Measurements from ENCODE around the gene ANKIB1. TPM values are rescaled to one million over a fixed set of nuclear protein-coding genes. Genes with fewer than 3 reads are reported as not detected.
A peak's percentile ranks its signal among the peaks of the same experiment; 100 is the strongest.
"Not testable (repeated sequence)": the region's sequence is repeated elsewhere in the genome, so short reads cannot be mapped to it uniquely, and the experiment has no call there.

The ANKIB1 gene
- total and polyA plus RNA-seq, 4 donors = 3.9 to 14.8 (median 8.4) TPM

DNA sequence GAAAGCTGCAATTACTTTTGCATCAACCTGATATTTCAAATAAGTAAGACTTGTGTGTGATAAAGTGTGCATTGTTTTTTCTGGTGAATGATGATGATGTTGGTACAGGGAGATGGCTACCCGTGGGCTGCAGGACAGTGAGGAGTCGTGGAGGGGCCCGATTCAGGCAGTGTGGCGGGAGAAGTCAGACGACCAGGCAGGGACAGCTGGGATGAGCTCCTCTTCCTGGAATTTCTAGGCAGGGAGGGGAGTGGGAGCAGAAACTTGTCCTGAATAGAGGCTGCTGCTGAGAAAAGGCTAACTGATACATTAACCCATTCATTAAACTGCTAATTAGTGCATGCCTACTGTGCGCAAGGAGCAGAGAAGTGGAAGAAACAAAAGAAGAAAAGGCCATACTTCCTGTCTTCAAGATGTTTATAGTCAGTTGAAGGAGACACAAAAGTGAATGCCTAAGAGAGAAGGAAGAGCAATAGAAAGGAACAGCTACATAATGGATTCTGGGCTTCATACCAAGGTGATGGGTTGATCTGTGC is 192.2 kb downstream of the ANKIB1 start:
- Histone ChIP-seq H3K9me3 (ENCODE audit: control insufficient read depth in 4 of 4, low read length in 3 of 4) (no peaks in the 10 kb centered on the region), H3K9ac (ENCODE audit: low read depth in 1 of 2, low read length in 2 of 2) (no peak overlapping the region), H3K4me1 (ENCODE audit: control insufficient read depth in 4 of 4, insufficient read depth in 4 of 4, low read length in 3 of 4) (no peaks in the 10 kb centered on the region), H3K4me3 (ENCODE audit: low read depth in 1 of 3, low read length in 3 of 3) (no peak overlapping the region), H3K36me3 (ENCODE audit: control insufficient read depth in 4 of 4, insufficient read depth in 3 of 4, low read depth in 1 of 4, low read length in 3 of 4) (no peaks in the 10 kb centered on the region), H3K27me3 (ENCODE audit: control insufficient read depth in 4 of 4, insufficient read depth in 4 of 4, low read length in 3 of 4) (no peaks in the 10 kb centered on the region), H3K27ac (ENCODE audit: low read depth in 1 of 2, low read length in 2 of 2) (no peak overlapping the region)
- WGBS = 83% methylated on average over 6 of the region's 6 CpGs
- no peak for DNase-seq (ENCODE audit: low spot score)
- TF ChIP-seq JUND (IDR thresholded peaks at IDR 0.05) (no peak), FOXA1 (IDR thresholded peaks at IDR 0.05) (no peak), FOXA2 (IDR thresholded peaks at IDR 0.05) (no peak), RXRA (IDR thresholded peaks at IDR 0.05) (no peak), TAF1 (conservative IDR thresholded peaks at IDR 0.05) (no peak), MAX (IDR thresholded peaks at IDR 0.05) (no peak)

DNA sequence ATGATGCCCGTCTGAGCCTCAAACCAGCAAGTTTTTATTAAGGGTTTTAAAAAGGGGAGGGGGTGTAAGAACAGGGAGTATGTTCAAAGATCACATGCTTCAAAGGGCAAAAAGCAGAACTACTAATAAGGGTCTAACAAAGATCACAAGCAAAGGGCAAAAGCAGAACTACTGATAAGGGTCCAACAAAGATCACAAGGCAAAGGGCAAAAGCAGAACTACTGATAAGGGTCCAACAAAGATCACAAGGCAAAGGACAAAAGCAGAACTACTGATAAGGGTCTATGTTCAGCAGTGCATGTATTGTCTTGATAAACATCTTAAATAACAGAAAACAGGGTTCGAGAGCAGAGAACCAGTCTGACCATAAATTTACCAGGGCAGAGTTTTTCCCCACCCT is 196.9 kb downstream of the ANKIB1 start:
- not testable (repeated sequence) for DNase-seq (ENCODE audit: low spot score); H3K36me3 ChIP-seq (ENCODE audit: control insufficient read depth in 4 of 4, insufficient read depth in 3 of 4, low read depth in 1 of 4, low read length in 3 of 4); H3K9me3 ChIP-seq (ENCODE audit: control insufficient read depth in 4 of 4, low read length in 3 of 4); H3K4me3 ChIP-seq (ENCODE audit: low read depth in 1 of 3, low read length in 3 of 3); H3K9ac ChIP-seq (ENCODE audit: low read depth in 1 of 2, low read length in 2 of 2); H3K4me1 ChIP-seq (ENCODE audit: control insufficient read depth in 4 of 4, insufficient read depth in 4 of 4, low read length in 3 of 4); H3K27ac ChIP-seq (ENCODE audit: low read depth in 1 of 2, low read length in 2 of 2); H3K27me3 ChIP-seq (ENCODE audit: control insufficient read depth in 4 of 4, insufficient read depth in 4 of 4, low read length in 3 of 4)
- 96% methylated on average over 2 of the region's 2 CpGs for WGBS

- H3K4me3 ChIP-seq (ENCODE audit: low read depth in 1 of 3, low read length in 3 of 3) = peak overlapping the region in 1 of 3 donors; percentile 96
- H3K27ac ChIP-seq (ENCODE audit: low read depth in 1 of 2, low read length in 2 of 2) = peak overlapping the region in 1 of 2 donors; percentile 95
- peaks cover 0 to 9% (median 7%) of the 10 kb centered on the region in 4 donors for H3K4me1 ChIP-seq (ENCODE audit: control insufficient read depth in 4 of 4, insufficient read depth in 4 of 4, low read length in 3 of 4)
- H3K9ac ChIP-seq (ENCODE audit: low read depth in 1 of 2, low read length in 2 of 2) = peak overlapping the region in 1 of 2 donors; percentile 60
- no peaks in the 10 kb centered on the region for H3K9me3 ChIP-seq (ENCODE audit: control insufficient read depth in 4 of 4, low read length in 3 of 4)
- TF ChIP-seq YY1 (IDR thresholded peaks at IDR 0.05) (no peak), NR2F2 (IDR thresholded peaks at IDR 0.05) (no peak), RAD21 (IDR thresholded peaks at IDR 0.05) (peak; percentile 95 to 96), HNF4A (conservative IDR thresholded peaks at IDR 0.05) (peak in 1 of 2 donors; percentile 15), SP1 (IDR thresholded peaks at IDR 0.05) (peak; percentile 45), JUND (IDR thresholded peaks at IDR 0.05) (no peak), HNF4G (IDR thresholded peaks at IDR 0.05) (no peak)
- no peak for DNase-seq (ENCODE audit: low spot score)
- no peaks in the 10 kb centered on the region for H3K27me3 ChIP-seq (ENCODE audit: control insufficient read depth in 4 of 4, insufficient read depth in 4 of 4, low read length in 3 of 4)
- H3K36me3 ChIP-seq (ENCODE audit: control insufficient read depth in 4 of 4, insufficient read depth in 3 of 4, low read depth in 1 of 4, low read length in 3 of 4) = peaks cover 0 to 16% (median 10%) of the 10 kb centered on the region in 4 donors
- 53% methylated on average over 21 of the region's 21 CpGs for WGBS
These were observed 201.1 kb downstream of the ANKIB1 start for GRCh38 chr7:92446869-92447344.

DNA sequence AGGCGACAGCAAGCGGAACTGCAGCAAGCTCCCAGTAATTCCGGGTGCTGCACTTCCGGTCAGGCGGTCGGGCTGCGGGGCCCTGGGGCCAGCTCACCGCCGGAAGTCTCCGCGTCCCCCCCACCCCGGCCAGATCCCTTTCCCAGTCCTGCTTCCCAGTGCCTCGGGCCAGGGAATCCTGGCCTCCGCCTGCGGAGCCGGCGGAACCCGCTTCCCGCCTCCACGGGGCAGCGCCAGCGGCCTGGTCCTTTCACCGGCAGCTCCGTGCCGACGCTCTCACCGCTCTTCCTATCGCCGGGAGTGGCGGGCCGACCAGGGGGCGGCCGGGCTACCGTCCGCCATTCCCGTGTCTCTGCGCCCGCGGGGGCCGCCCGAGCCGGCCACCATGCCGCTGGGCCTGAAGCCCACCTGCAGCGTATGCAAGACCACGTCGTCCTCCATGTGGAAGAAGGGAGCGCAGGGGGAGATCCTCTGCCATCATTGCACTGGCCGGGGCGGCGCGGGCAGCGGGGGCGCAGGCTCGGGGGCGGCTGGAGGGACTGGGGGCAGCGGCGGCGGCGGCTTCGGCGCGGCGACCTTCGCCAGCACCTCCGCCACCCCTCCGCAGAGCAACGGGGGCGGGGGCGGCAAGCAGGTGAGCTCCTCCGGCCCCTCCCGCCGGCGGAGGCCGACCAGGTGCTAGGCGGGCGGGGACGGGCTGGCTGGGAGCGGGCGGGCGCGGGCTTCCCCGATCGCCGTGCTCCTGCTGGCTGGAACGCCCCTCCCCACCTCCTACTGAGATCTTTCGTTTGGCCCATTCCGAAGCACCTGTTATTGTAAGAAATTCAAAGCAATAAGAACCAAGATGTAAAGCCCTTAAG is 201.8 kb downstream of the ANKIB1 start, which contains the start of gene GATAD1:
TSS of gene GATAD1 (plus strand) at position 138 of the 860 bp plus-strand sequence. CDS start at position 386, 248 bp downstream.
- peaks cover 0 to 9% (median 7%) of the 10 kb centered on the region in 4 donors for H3K4me1 ChIP-seq (ENCODE audit: control insufficient read depth in 4 of 4, insufficient read depth in 4 of 4, low read length in 3 of 4)
- peak; percentile 89 for DNase-seq (ENCODE audit: low spot score)
- peak within 1 kb of the TSS; percentile 97 to 98 for H3K9ac ChIP-seq (ENCODE audit: low read depth in 1 of 2, low read length in 2 of 2)
- peak in 1 of 2 donors; percentile 16 for TF ChIP-seq EGR1 (IDR thresholded peaks at IDR 0.05; ENCODE audit: low read depth in 2 of 2)
- TF ChIP-seq, protein P1, sequence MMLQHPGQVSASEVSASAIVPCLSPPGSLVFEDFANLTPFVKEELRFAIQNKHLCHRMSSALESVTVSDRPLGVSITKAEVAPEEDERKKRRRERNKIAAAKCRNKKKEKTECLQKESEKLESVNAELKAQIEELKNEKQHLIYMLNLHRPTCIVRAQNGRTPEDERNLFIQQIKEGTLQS (IDR thresholded peaks at IDR 0.05) = no peak
- TF ChIP-seq CTCF (IDR thresholded peaks at IDR 0.05; ENCODE audit: low read depth, low read length, missing input control) = peak; percentile 99
- TF ChIP-seq YY1 (IDR thresholded peaks at IDR 0.05) = peak; percentile 61
- no peak for TF ChIP-seq JUND (IDR thresholded peaks at IDR 0.05)
- TF ChIP-seq MAX (IDR thresholded peaks at IDR 0.05) = peak; percentile 47
- TF ChIP-seq, protein P2, sequence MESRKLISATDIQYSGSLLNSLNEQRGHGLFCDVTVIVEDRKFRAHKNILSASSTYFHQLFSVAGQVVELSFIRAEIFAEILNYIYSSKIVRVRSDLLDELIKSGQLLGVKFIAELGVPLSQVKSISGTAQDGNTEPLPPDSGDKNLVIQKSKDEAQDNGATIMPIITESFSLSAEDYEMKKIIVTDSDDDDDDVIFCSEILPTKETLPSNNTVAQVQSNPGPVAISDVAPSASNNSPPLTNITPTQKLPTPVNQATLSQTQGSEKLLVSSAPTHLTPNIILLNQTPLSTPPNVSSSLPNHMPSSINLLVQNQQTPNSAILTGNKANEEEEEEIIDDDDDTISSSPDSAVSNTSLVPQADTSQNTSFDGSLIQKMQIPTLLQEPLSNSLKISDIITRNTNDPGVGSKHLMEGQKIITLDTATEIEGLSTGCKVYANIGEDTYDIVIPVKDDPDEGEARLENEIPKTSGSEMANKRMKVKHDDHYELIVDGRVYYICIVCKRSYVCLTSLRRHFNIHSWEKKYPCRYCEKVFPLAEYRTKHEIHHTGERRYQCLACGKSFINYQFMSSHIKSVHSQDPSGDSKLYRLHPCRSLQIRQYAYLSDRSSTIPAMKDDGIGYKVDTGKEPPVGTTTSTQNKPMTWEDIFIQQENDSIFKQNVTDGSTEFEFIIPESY (IDR thresholded peaks at IDR 0.05) = no peak
- peak; percentile 93 to 97 for TF ChIP-seq GABPA (IDR thresholded peaks at IDR 0.05 in 1 of 2, conservative IDR thresholded peaks at IDR 0.05 in 1 of 2)

More for the DNA sequence above, 201.8 kb downstream of the ANKIB1 start, which contains the start of gene GATAD1:
- peaks cover 3 to 23% (median 16%) of the 10 kb centered on the region in 4 donors for H3K36me3 ChIP-seq (ENCODE audit: control insufficient read depth in 4 of 4, insufficient read depth in 3 of 4, low read depth in 1 of 4, low read length in 3 of 4)
- WGBS = under 1% methylated on average over 87 of the region's 87 CpGs
- H3K4me3 ChIP-seq (ENCODE audit: low read depth in 1 of 3, low read length in 3 of 3) = peak within 1 kb of the TSS; percentile 82 to 98 (median 96)
- no peaks in the 10 kb centered on the region for H3K9me3 ChIP-seq (ENCODE audit: control insufficient read depth in 4 of 4, low read length in 3 of 4)
- no peaks in the 10 kb centered on the region for H3K27me3 ChIP-seq (ENCODE audit: control insufficient read depth in 4 of 4, insufficient read depth in 4 of 4, low read length in 3 of 4)
- peak within 1 kb of the TSS; percentile 93 to 95 for H3K27ac ChIP-seq (ENCODE audit: low read depth in 1 of 2, low read length in 2 of 2)
